Measurements from ENCODE around the gene INPP5A. TPM values are rescaled to one million over a fixed set of nuclear protein-coding genes. Genes with fewer than 3 reads are reported as not detected.

The INPP5A gene
- total RNA-seq, 3 donors from 2014 or later: 26.6 to 50.6 (median 38.7) TPM

DNA sequence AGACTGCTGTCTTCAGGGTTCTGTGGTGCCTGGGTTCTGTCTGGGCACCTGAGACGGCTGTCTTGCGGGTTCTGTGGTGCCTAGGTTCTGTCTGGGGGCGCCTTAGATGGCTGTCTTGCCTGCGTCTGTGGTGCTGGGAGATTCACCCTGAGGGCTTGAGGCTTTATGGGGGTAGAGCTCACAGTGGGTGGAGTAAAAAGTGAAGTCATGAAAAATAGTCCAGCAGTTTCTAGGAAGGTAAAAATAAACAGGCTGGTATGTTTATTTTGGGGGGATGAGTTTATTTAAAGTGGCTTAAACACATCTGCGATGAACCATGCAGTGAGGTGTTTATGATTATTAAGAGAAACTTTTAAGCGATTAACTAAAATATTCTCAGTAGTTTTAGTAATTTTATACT, 184.1 kb downstream of the INPP5A start:
- Histone ChIP-seq H3K9me3 (peaks cover 0 to 4% of the 10 kb centered on the region in 2 donors), H3K27me3 (no peaks in the 10 kb centered on the region), H3K4me1 (no peaks in the 10 kb centered on the region), H3K36me3 (no peaks in the 10 kb centered on the region), H3K27ac (no peak overlapping the region), H3K4me3 (no peak overlapping the region)
- intact Hi-C loops (cut with DNase I; ENCODE audit: low total_unique reads): no loop called here
- DNase-seq (ENCODE audit: low spot score in 2 of 2): no peak
- TF ChIP-seq POLR2AphosphoS5 (IDR thresholded peaks at IDR 0.05) (no peak), POLR2A (IDR thresholded peaks at IDR 0.05) (no peak)
- TF ChIP-seq, protein P1, sequence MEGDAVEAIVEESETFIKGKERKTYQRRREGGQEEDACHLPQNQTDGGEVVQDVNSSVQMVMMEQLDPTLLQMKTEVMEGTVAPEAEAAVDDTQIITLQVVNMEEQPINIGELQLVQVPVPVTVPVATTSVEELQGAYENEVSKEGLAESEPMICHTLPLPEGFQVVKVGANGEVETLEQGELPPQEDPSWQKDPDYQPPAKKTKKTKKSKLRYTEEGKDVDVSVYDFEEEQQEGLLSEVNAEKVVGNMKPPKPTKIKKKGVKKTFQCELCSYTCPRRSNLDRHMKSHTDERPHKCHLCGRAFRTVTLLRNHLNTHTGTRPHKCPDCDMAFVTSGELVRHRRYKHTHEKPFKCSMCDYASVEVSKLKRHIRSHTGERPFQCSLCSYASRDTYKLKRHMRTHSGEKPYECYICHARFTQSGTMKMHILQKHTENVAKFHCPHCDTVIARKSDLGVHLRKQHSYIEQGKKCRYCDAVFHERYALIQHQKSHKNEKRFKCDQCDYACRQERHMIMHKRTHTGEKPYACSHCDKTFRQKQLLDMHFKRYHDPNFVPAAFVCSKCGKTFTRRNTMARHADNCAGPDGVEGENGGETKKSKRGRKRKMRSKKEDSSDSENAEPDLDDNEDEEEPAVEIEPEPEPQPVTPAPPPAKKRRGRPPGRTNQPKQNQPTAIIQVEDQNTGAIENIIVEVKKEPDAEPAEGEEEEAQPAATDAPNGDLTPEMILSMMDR (IDR thresholded peaks at IDR 0.05): no peak

DNA sequence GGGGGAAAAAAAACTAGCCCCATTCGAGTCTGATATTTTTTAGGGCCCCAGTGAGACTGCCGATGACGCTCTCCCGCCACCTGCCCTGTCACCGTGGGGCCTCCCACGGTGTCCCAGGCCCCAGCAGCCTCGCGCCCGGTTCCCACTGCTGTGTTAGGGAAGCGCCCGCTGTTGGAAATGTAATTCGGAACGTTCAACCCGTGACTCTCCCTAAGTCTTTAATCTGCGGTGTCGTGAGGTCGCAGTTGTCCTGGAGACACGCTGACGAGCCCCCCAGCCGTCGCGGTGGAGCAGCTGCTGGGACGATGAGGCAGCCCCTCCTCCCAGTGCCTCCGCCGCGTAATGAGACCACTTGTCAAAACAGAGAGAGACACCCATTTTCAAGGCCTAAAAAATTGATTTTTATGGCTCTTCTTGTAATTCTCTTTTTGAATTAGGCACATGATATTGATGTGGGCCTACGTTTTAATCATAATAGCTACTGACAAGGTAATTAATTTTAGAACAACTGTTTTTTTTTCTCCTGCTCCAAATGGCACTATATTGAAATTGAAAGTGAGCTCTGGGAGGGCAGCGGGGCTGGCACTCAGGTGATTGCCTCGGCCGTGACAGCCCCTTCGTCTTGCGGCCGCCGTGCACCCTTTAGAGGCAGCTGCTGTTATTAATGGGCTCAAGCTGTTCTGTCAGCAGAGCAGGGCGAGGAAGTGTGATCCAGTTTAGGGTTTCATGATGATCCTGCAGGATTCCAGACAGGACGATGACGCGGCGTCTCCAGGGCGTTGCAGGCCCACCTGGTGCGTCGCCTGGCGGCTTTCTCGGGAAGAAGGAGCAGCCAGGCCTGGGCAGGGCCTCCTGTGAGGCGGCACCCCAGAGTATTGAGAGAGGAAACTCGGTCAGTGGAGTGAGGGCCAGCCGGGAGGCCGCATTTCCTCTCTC, 185.1 kb downstream of the INPP5A start:
- no peak for DNase-seq (ENCODE audit: low spot score in 2 of 2)
- H3K4me1 ChIP-seq: no peaks in the 10 kb centered on the region
- H3K27ac ChIP-seq: no peak overlapping the region
- TF ChIP-seq, protein P1 (IDR thresholded peaks at IDR 0.05): no peak
- no peak for TF ChIP-seq POLR2AphosphoS5 (IDR thresholded peaks at IDR 0.05)
- no peaks in the 10 kb centered on the region for H3K27me3 ChIP-seq
- H3K36me3 ChIP-seq: no peaks in the 10 kb centered on the region
- H3K4me3 ChIP-seq: no peak overlapping the region
- no peaks in the 10 kb centered on the region for H3K9me3 ChIP-seq
- intact Hi-C loops (cut with DNase I; ENCODE audit: low total_unique reads): no loop called here

DNA sequence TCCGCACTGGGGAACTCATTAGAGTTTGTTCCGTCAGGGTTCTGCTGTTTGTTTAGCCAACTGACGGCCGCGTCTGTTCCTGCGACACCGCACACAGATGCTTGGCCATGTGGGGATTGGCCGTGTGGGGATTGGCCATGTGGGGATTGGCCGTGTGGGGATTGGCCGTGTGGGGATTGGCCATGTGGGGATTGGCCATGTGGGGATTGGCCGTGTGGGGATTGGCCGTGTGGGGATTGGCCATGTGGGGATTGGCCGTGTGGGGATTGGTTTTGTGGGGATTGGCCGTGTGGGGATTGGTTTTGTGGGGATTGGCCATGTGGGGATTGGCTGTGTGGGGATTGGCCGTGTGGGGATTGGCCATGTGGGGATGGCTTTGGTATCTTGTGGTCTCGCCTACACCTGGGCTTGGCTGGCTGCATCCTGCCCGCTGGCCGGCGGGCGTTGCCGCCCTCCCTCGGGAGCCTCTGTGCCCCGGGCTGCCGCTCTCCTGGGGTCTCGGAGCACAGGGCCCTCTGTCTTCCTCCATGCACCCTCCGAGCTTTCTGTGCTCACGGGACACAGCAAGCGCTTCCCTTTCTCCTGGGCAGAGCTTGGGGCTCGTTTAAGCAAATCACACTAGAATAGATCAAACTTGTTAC, 185.9 kb downstream of the INPP5A start:
- no peaks in the 10 kb centered on the region for H3K36me3 ChIP-seq
- TF ChIP-seq POLR2A (IDR thresholded peaks at IDR 0.05) (no peak), POLR2AphosphoS5 (IDR thresholded peaks at IDR 0.05) (no peak)
- TF ChIP-seq, protein P1 (IDR thresholded peaks at IDR 0.05): no peak
- H3K27ac ChIP-seq: no peak overlapping the region
- no peaks in the 10 kb centered on the region for H3K4me1 ChIP-seq
- no peak overlapping the region for H3K4me3 ChIP-seq
- no peak for DNase-seq (ENCODE audit: low spot score in 2 of 2)
- no peaks in the 10 kb centered on the region for H3K9me3 ChIP-seq
- H3K27me3 ChIP-seq: no peaks in the 10 kb centered on the region
- intact Hi-C loops (cut with DNase I; ENCODE audit: low total_unique reads): no loop called here

DNA sequence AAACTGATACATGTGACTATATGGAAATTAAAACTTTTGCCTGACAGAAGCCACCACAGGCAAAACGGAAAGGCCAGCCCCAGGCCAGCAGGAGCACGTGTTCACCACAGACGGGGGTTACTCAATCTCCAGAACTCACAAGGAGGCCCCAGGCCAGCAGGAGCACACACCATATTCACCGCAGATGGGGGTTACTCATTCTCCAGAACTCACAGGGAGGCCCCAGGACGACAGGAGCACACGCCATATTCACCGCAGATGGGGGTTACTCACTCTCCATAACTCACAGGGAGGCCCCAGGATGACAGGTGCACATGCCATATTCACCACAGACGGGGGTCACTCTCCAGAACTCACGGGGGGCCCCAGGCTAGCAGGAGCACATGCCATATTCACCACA, 186.9 kb downstream of the INPP5A start:
- Histone ChIP-seq H3K4me1 (no peaks in the 10 kb centered on the region), H3K9me3 (no peaks in the 10 kb centered on the region), H3K27ac (no peak overlapping the region), H3K27me3 (no peaks in the 10 kb centered on the region), H3K4me3 (no peak overlapping the region), H3K36me3 (no peaks in the 10 kb centered on the region)
- TF ChIP-seq POLR2A (IDR thresholded peaks at IDR 0.05) (no peak), POLR2AphosphoS5 (IDR thresholded peaks at IDR 0.05) (no peak)
- TF ChIP-seq, protein P1 (IDR thresholded peaks at IDR 0.05): no peak
- no peak for DNase-seq (ENCODE audit: low spot score in 2 of 2)
- intact Hi-C loops (cut with DNase I; ENCODE audit: low total_unique reads): no loop called here

DNA sequence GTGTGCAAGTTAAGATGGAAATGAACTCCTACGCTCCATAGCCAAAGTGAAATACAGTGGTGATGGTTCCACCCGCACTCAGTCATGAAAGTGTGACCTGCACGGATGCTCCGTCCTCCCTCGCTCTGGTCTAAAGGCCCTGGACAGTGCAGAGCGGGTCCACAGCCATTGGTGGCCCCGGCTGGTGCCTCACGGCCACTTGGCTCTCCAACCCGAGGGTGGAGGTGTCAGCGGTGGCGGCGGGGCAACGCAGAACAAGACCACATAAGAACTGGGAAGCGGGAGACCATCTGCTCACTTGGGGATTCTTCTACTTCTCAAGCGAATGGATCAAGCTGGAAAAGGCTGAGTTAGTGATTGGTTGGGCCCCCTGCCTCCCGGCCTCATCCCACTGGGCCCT, 187.6 kb downstream of the INPP5A start:
- no peaks in the 10 kb centered on the region for H3K36me3 ChIP-seq
- no peak for DNase-seq (ENCODE audit: low spot score in 2 of 2)
- H3K27me3 ChIP-seq: no peaks in the 10 kb centered on the region
- no peak overlapping the region for H3K4me3 ChIP-seq
- H3K4me1 ChIP-seq: no peaks in the 10 kb centered on the region
- no peak overlapping the region for H3K27ac ChIP-seq
- TF ChIP-seq POLR2AphosphoS5 (IDR thresholded peaks at IDR 0.05) (no peak), POLR2A (IDR thresholded peaks at IDR 0.05) (no peak)
- TF ChIP-seq, protein P1 (IDR thresholded peaks at IDR 0.05): no peak
- intact Hi-C loops (cut with DNase I; ENCODE audit: low total_unique reads): no loop called here
- no peaks in the 10 kb centered on the region for H3K9me3 ChIP-seq
